Measurements from ENCODE around the gene IPP. TPM values are rescaled to one million over a fixed set of nuclear protein-coding genes. Genes with fewer than 3 reads are reported as not detected.

Gene IPP
- polyA plus RNA-seq, 1 of the 3 experiments (the other 2 are of a cell fraction) = 3.2 TPM

DNA sequence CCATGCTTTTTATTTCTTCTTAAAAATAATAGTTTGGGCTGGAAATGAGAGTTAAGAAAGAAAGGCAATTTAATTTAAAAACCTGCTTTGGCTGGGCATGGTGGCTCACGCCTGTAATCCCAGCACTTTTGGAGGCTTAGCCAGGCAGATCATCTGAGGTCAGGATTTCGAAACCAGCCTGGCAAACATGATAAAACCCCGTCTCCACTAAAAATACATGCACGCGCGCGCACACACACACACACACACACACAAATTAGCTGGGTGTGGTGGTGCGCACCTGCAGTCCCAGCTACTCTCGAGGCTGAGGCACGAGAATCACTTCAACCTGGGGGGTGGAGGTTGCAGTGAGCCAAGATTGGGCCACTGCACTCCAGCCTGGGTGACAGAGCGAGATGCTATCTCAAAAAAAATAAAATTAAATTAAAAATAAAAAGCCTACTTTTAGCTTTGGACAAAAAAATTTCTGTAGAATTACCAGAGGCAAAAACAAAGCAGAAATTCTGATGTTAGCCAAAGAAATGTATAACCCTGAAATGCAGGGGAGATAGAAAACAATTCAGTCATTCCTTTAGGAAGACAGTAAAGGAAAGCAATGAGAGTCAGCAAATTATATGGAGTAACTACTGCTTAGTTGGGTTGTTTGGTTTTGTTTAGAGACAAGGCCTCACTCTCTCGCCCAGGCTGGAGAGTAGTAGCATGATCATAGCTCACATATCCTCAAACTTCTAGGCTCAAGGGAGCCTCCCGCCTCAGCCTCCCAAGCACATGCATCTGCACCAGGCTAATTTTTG, 15.7 kb upstream of the IPP start:
- whole genome bisulfite sequencing (ENCODE audit: low lambda C conversion rate) = 83% methylated on average over 13 of the region's 13 CpGs
- POLR2A ChIA-PET = no interaction called here
- no peaks in the 10 kb centered on the region for H4K20me1 ChIP-seq (ENCODE audit: insufficient read depth)
- H3K4me2 ChIP-seq = no peak overlapping the region
- H3K79me2 ChIP-seq (ENCODE audit: insufficient read depth) = no peaks in the 10 kb centered on the region
- peaks cover 2 to 3% of the 10 kb centered on the region in 2 experiments; a peak in 2 of 4 replicates for H3K4me1 ChIP-seq (ENCODE audit: control insufficient read depth in 1 of 2, insufficient read depth in 2 of 2, low read depth in 1 of 2, low read length in 1 of 2)
- no peak overlapping the region for H3K4me3 ChIP-seq (ENCODE audit: low read depth in 2 of 2, low read length in 1 of 2)
- TF ChIP-seq YY1 (IDR thresholded peaks at IDR 0.05; ENCODE audit: low read depth) (no peak), TAF1 (IDR thresholded peaks at IDR 0.05; ENCODE audit: borderline replicate concordance, low read depth, low read length) (no peak), MXI1 (IDR thresholded peaks at IDR 0.05; ENCODE audit: low read depth, low read length) (no peak), FOSL2 (IDR thresholded peaks at IDR 0.05; ENCODE audit: borderline replicate concordance, low read depth) (no peak), RFX5 (IDR thresholded peaks at IDR 0.05; ENCODE audit: low read length) (no peak), NRF1 (IDR thresholded peaks at IDR 0.05; ENCODE audit: low read depth, low read length) (no peak), RAD21 (IDR thresholded peaks at IDR 0.05; ENCODE audit: low read length) (no peak), JUND (IDR thresholded peaks at IDR 0.05) (no peak), POLR2AphosphoS5 (IDR thresholded peaks at IDR 0.05; ENCODE audit: low read depth, low read length) (no peak), NFIC (IDR thresholded peaks at IDR 0.05; ENCODE audit: borderline replicate concordance) (no peak), MEF2A (IDR thresholded peaks at IDR 0.05; ENCODE audit: borderline replicate concordance, low read depth) (no peak), SIN3A (IDR thresholded peaks at IDR 0.05; ENCODE audit: borderline replicate concordance, low read depth, low read length) (no peak), EZH2phosphoT487 (IDR thresholded peaks at IDR 0.05; ENCODE audit: borderline replicate concordance, low read depth) (no peak), TEAD4 (IDR thresholded peaks at IDR 0.05; ENCODE audit: borderline replicate concordance, insufficient read depth) (no peak)
- TF ChIP-seq, protein P1, sequence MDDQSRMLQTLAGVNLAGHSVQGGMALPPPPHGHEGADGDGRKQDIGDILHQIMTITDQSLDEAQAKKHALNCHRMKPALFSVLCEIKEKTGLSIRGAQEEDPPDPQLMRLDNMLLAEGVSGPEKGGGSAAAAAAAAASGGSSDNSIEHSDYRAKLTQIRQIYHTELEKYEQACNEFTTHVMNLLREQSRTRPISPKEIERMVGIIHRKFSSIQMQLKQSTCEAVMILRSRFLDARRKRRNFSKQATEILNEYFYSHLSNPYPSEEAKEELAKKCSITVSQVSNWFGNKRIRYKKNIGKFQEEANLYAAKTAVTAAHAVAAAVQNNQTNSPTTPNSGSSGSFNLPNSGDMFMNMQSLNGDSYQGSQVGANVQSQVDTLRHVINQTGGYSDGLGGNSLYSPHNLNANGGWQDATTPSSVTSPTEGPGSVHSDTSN (IDR thresholded peaks at IDR 0.05) = no peak
- TF ChIP-seq, protein P2, sequence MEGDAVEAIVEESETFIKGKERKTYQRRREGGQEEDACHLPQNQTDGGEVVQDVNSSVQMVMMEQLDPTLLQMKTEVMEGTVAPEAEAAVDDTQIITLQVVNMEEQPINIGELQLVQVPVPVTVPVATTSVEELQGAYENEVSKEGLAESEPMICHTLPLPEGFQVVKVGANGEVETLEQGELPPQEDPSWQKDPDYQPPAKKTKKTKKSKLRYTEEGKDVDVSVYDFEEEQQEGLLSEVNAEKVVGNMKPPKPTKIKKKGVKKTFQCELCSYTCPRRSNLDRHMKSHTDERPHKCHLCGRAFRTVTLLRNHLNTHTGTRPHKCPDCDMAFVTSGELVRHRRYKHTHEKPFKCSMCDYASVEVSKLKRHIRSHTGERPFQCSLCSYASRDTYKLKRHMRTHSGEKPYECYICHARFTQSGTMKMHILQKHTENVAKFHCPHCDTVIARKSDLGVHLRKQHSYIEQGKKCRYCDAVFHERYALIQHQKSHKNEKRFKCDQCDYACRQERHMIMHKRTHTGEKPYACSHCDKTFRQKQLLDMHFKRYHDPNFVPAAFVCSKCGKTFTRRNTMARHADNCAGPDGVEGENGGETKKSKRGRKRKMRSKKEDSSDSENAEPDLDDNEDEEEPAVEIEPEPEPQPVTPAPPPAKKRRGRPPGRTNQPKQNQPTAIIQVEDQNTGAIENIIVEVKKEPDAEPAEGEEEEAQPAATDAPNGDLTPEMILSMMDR (IDR thresholded peaks at IDR 0.05) = no peak
- TF ChIP-seq, protein P3, sequence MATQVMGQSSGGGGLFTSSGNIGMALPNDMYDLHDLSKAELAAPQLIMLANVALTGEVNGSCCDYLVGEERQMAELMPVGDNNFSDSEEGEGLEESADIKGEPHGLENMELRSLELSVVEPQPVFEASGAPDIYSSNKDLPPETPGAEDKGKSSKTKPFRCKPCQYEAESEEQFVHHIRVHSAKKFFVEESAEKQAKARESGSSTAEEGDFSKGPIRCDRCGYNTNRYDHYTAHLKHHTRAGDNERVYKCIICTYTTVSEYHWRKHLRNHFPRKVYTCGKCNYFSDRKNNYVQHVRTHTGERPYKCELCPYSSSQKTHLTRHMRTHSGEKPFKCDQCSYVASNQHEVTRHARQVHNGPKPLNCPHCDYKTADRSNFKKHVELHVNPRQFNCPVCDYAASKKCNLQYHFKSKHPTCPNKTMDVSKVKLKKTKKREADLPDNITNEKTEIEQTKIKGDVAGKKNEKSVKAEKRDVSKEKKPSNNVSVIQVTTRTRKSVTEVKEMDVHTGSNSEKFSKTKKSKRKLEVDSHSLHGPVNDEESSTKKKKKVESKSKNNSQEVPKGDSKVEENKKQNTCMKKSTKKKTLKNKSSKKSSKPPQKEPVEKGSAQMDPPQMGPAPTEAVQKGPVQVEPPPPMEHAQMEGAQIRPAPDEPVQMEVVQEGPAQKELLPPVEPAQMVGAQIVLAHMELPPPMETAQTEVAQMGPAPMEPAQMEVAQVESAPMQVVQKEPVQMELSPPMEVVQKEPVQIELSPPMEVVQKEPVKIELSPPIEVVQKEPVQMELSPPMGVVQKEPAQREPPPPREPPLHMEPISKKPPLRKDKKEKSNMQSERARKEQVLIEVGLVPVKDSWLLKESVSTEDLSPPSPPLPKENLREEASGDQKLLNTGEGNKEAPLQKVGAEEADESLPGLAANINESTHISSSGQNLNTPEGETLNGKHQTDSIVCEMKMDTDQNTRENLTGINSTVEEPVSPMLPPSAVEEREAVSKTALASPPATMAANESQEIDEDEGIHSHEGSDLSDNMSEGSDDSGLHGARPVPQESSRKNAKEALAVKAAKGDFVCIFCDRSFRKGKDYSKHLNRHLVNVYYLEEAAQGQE (IDR thresholded peaks at IDR 0.05; ENCODE audit: low read depth, low read length) = no peak
- TF ChIP-seq, protein P4, sequence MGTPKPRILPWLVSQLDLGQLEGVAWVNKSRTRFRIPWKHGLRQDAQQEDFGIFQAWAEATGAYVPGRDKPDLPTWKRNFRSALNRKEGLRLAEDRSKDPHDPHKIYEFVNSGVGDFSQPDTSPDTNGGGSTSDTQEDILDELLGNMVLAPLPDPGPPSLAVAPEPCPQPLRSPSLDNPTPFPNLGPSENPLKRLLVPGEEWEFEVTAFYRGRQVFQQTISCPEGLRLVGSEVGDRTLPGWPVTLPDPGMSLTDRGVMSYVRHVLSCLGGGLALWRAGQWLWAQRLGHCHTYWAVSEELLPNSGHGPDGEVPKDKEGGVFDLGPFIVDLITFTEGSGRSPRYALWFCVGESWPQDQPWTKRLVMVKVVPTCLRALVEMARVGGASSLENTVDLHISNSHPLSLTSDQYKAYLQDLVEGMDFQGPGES (IDR thresholded peaks at IDR 0.05; ENCODE audit: low read depth, low read length) = no peak
- no peak overlapping the region for H2AFZ ChIP-seq (ENCODE audit: low read depth)
- no peak overlapping the region for H3K9ac ChIP-seq
- DNase-seq = no peak
- H3K9me2 ChIP-seq = no peaks in the 10 kb centered on the region
- no peaks in the 10 kb centered on the region for H3K9me3 ChIP-seq
- H3K27me3 ChIP-seq (ENCODE audit: insufficient read depth) = no peaks in the 10 kb centered on the region
- H3F3A ChIP-seq (replicated peaks; ENCODE audit: insufficient read depth) = peaks cover 10% of the 10 kb centered on the region
- CTCF ChIA-PET = no interaction called here
- H3K36me3 ChIP-seq (replicated peaks in 1 of 2; ENCODE audit: control insufficient read depth in 1 of 2, insufficient read depth in 2 of 2, low read length in 1 of 2) = no peaks in the 10 kb centered on the region
- no peak overlapping the region for H3K27ac ChIP-seq (ENCODE audit: low read depth in 2 of 2, low read length in 1 of 2)
